ENCODE results near the gene EPB41L4A. TPM values are rescaled to one million over a fixed set of nuclear protein-coding genes. Genes with fewer than 3 reads are reported as not detected.

The EPB41L4A gene
- total RNA-seq, 1 donor from 2014 or later: 30.6 TPM

DNA sequence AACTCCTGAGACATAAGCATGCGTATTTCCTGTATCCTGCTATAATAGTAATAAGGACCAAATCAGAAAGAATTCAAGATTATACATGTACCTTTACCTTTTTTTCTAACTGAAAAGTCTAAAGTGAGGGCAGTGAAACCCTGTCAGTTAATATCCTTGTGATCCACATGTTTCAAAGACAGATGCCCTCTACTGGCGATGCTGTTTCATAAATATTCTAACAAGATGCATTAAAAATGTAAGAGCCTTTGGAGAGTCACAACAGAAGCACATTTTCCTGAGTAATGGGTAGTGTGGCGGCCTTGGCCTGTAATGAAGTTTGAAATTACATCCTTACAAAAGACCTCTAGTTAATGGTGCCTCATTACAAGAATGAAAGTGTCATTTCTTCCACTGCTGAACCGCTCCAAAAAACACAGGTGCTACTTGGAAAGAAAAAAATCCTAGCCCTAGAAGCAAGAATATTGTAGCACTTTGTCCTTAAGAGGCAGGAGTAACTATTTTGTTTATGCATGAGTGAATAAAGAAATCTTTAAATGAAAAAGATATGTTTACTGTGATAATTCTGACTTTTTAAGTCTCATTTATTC is 232.6 kb downstream of the EPB41L4A start:
- TF ChIP-seq, protein P1, sequence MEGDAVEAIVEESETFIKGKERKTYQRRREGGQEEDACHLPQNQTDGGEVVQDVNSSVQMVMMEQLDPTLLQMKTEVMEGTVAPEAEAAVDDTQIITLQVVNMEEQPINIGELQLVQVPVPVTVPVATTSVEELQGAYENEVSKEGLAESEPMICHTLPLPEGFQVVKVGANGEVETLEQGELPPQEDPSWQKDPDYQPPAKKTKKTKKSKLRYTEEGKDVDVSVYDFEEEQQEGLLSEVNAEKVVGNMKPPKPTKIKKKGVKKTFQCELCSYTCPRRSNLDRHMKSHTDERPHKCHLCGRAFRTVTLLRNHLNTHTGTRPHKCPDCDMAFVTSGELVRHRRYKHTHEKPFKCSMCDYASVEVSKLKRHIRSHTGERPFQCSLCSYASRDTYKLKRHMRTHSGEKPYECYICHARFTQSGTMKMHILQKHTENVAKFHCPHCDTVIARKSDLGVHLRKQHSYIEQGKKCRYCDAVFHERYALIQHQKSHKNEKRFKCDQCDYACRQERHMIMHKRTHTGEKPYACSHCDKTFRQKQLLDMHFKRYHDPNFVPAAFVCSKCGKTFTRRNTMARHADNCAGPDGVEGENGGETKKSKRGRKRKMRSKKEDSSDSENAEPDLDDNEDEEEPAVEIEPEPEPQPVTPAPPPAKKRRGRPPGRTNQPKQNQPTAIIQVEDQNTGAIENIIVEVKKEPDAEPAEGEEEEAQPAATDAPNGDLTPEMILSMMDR (IDR thresholded peaks at IDR 0.05; ENCODE audit: insufficient read depth, low read length, poor library complexity, severe bottlenecking): peak; percentile 56
- no peak for DNase-seq (ENCODE audit: low read depth)
- no peaks in the 10 kb centered on the region for H3K36me3 ChIP-seq (ENCODE audit: control insufficient read depth, insufficient read depth, low read length)
- H3K4me3 ChIP-seq (ENCODE audit: low read depth, low read length): no peak overlapping the region
- H3K27me3 ChIP-seq (ENCODE audit: control insufficient read depth, insufficient read depth, low read length): no peaks in the 10 kb centered on the region

DNA sequence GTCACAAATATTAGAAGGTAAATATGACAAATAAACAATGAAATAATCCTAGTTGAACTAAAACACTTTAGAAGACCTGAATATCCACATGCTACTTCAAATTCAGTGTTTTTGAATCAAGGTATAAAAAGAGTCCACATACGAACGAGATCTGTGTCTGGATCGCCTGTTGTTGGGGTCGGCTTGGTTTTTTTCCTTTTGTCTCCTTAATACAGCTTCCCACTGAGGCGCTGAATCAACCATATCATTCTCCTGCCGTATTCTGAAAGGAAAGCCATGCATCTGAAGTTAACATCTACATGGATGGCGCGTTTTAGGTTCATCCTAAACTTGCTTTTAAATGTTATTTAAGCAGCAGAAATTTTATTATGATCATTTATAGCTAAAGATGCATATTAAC is 235.2 kb downstream of the EPB41L4A start:
- H3K27me3 ChIP-seq (ENCODE audit: control insufficient read depth, insufficient read depth, low read length): no peaks in the 10 kb centered on the region
- H3K36me3 ChIP-seq (ENCODE audit: control insufficient read depth, insufficient read depth, low read length): no peaks in the 10 kb centered on the region
- no peak for DNase-seq (ENCODE audit: low read depth)
- TF ChIP-seq, protein P1 (IDR thresholded peaks at IDR 0.05; ENCODE audit: insufficient read depth, low read length, poor library complexity, severe bottlenecking): no peak
- no peak overlapping the region for H3K4me3 ChIP-seq (ENCODE audit: low read depth, low read length)

DNA sequence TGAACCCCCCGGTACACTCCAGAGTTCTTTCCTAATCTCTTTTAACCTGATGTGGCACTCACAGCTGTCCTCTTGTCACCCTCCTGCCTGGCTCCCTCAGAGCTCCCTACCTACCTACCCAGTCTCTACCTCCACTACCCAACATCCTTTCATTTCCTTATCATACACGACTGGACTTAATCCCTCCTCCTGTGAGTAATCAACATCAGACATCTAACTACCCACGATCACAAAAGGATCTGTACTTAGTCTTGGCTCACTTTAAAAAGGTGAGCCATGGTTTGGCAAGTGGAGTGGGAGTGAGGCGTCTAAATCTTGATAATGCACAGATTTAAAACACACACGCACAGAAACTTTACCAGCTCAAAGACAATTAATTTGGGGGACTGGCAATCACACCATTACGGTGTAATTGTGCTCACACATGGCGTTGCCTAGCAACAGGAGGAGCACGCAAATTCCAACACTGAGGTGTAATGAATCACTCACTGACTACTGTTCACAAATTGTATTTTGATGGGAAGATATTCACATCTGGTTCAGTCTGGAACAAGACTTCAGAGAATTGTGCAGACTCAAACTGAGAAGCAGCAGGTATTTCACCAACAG is 235.9 kb downstream of the EPB41L4A start:
- Histone ChIP-seq H3K36me3 (ENCODE audit: control insufficient read depth, insufficient read depth, low read length) (no peaks in the 10 kb centered on the region), H3K4me3 (ENCODE audit: low read depth, low read length) (no peak overlapping the region), H3K27me3 (ENCODE audit: control insufficient read depth, insufficient read depth, low read length) (no peaks in the 10 kb centered on the region)
- TF ChIP-seq, protein P1 (IDR thresholded peaks at IDR 0.05; ENCODE audit: insufficient read depth, low read length, poor library complexity, severe bottlenecking): no peak
- DNase-seq (ENCODE audit: low read depth): peak; percentile 80

DNA sequence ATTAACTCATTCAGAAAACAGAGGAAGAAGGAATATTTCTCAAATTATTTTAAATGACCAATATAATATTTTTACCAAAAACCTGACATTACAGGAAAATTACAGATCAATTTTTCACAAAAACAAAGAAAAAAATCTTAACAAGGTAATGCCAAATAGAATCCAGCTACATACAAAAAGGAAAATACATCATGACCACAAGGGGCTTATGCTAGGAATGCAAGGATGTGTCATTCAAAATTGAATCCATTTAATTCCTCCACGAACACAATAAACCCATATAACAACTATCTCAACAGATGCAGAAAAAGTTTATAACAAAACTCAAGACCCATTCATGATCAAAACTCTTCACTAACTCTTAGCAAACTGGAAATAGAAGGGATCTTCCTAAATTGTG is 239.8 kb downstream of the EPB41L4A start:
- H3K4me3 ChIP-seq (ENCODE audit: low read depth, low read length): no peak overlapping the region
- H3K27me3 ChIP-seq (ENCODE audit: control insufficient read depth, insufficient read depth, low read length): no peaks in the 10 kb centered on the region
- DNase-seq (ENCODE audit: low read depth): no peak
- no peaks in the 10 kb centered on the region for H3K36me3 ChIP-seq (ENCODE audit: control insufficient read depth, insufficient read depth, low read length)
- TF ChIP-seq, protein P1 (IDR thresholded peaks at IDR 0.05; ENCODE audit: insufficient read depth, low read length, poor library complexity, severe bottlenecking): no peak

DNA sequence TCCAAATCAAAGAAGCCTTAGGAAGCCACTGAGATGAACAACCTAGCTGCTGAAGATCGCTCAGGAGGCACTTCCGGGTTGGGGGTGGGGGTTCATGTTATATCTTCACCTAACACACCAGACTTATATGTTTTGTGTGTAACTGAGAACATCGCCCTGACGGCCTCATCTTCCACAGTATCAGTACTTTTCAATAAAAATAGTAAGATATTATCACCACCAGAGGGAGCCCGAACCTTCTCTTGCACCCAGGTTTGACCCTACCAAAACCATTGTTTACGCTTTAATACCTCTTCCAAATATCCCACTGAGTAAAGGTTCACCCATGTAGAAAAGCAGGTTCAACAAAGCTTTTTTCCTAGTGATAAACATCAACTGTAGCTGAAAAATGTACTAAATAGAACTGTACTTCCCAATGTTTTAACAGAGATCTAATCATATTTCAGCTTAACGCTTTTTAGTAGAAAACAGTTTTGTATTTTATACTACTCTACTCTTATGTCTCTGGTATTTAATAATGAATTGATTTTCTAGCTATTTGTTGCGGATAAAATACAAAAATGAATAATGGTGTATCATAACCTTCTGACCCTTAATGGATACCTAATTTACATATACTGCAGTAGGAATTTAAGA is 244.0 kb downstream of the EPB41L4A start:
- TF ChIP-seq, protein P1 (IDR thresholded peaks at IDR 0.05; ENCODE audit: insufficient read depth, low read length, poor library complexity, severe bottlenecking): peak; percentile 67
- Histone ChIP-seq H3K4me3 (ENCODE audit: low read depth, low read length) (no peak overlapping the region), H3K36me3 (ENCODE audit: control insufficient read depth, insufficient read depth, low read length) (no peaks in the 10 kb centered on the region), H3K27me3 (ENCODE audit: control insufficient read depth, insufficient read depth, low read length) (no peaks in the 10 kb centered on the region)
- no peak for DNase-seq (ENCODE audit: low read depth)

All from kidney epithelial cell (primary cell).